ENCODE data around the gene PACRG. TPM values are rescaled to one million over a fixed set of nuclear protein-coding genes. Genes with fewer than 3 reads are reported as not detected.

The PACRG gene
- total and polyA plus RNA-seq, 2 experiments from 2014 or later: 0.17 to 0.68 TPM

GRCh38 chr6:163253556-163254213, 525.9 kb downstream of the PACRG start (continued):
- no peak for TF ChIP-seq REST (IDR thresholded peaks at IDR 0.05; ENCODE audit: unreplicated experiment)
- TF ChIP-seq NANOG (IDR thresholded peaks at IDR 0.05; ENCODE audit: borderline replicate concordance): no peak
- no peak for TF ChIP-seq JUNB (IDR thresholded peaks at IDR 0.05; ENCODE audit: unreplicated experiment)
- no peak for TF ChIP-seq CREB1 (CRISPR knock-in tag; IDR thresholded peaks at IDR 0.05; ENCODE audit: low read depth)
- TF ChIP-seq EZH2 (IDR thresholded peaks at IDR 0.05; ENCODE audit: low read depth, unreplicated experiment): no peak
- TF ChIP-seq STAT1 (IDR thresholded peaks at IDR 0.05; ENCODE audit: unreplicated experiment): no peak

- ATAC-seq (no peak), DNase-seq (ENCODE audit: low spot score) (no peak)
- Histone ChIP-seq H3K27ac (ENCODE audit: low read depth) (no peak overlapping the region), H3K4me1 (ENCODE audit: insufficient read depth) (no peaks in the 10 kb centered on the region), H3K27me3 (ENCODE audit: insufficient read depth) (peaks cover 16% of the 10 kb centered on the region), H3F3A (replicated peaks; ENCODE audit: low read depth) (no peaks in the 10 kb centered on the region), H3K4me3 (no peak overlapping the region), H2AFZ (0 out of 2 replicates have a peak overlapping the region, but pooled peaks have one; percentile 23), H3K79me2 (replicated peaks; ENCODE audit: insufficient read depth) (no peaks in the 10 kb centered on the region), H3K36me3 (ENCODE audit: insufficient read depth) (no peaks in the 10 kb centered on the region), H4K20me1 (replicated peaks; ENCODE audit: insufficient read depth) (no peaks in the 10 kb centered on the region), H3K4me2 (no peak overlapping the region), H3K9me2 (ENCODE audit: insufficient read depth) (peaks cover 12% of the 10 kb centered on the region)
- Mint-ChIP-seq H3K27ac (no peak overlapping the region), H3K36me3 (ENCODE audit: low read depth) (peaks cover 6% of the 10 kb centered on the region; the same call in 2 of the 3 replicates), H3K4me3 (no peak overlapping the region), H3K4me1 (peaks cover 16% of the 10 kb centered on the region), H3K27me3 (ENCODE audit: insufficient read depth, low read depth, poor library complexity) (peaks cover 18% of the 10 kb centered on the region), H3K9me3 (peaks cover 7% of the 10 kb centered on the region; the same call in 1 of the 3 replicates)
- TF ChIP-seq REST (IDR thresholded peaks at IDR 0.05; ENCODE audit: unreplicated experiment) (no peak), ETS1 (IDR thresholded peaks at IDR 0.05) (no peak), ZNF114 (CRISPR knock-in tag; IDR thresholded peaks at IDR 0.05) (no peak), CTCF (conservative IDR thresholded peaks at IDR 0.05; ENCODE audit: low read depth in 2 of 2) (no peak), NANOG (IDR thresholded peaks at IDR 0.05; ENCODE audit: borderline replicate concordance) (no peak), CREB1 (CRISPR knock-in tag; IDR thresholded peaks at IDR 0.05; ENCODE audit: low read depth) (no peak), STAT1 (IDR thresholded peaks at IDR 0.05; ENCODE audit: unreplicated experiment) (no peak)
Measured at GRCh38 chr6:163254341-163254835, 526.6 kb downstream of the PACRG start.
